GM20431 (cell line): ENCODE data around the gene DACT2.

Source experiments
- in situ Hi-C: fragments of 300-500 bp; cut with MseI, MboI; formaldehyde crosslinking; loops from one replicate; pipeline ENCODE4 v1.15.0; 2020; ENCODE audit warnings: low sequenced_read_pairs; ENCODE audit not compliant: unreplicated experiment

The DACT2 gene

GRCh38 chr6:168352096-168352495 is 32.5 kb upstream of the DACT2 start:
- in situ Hi-C loops: no loop called here

- in situ Hi-C loops: no loop called here
These were observed 30.2 kb upstream of the DACT2 start for GRCh38 chr6:168349718-168350210.

- in situ Hi-C loops: no loop called here
These were observed 28.6 kb upstream of the DACT2 start for GRCh38 chr6:168348186-168348585.

- in situ Hi-C loops: no loop called here
These were observed 28.0 kb upstream of the DACT2 start for GRCh38 chr6:168347615-168348014.

GRCh38 chr6:168347053-168347452 is 27.5 kb upstream of the DACT2 start:
- in situ Hi-C loops: no loop called here

GRCh38 chr6:168345896-168346754 is 26.5 kb upstream of the DACT2 start:
- in situ Hi-C loops: no loop called here

GRCh38 chr6:168345266-168345665 is 25.7 kb upstream of the DACT2 start:
- in situ Hi-C loops: no loop called here

GRCh38 chr6:168344338-168344737 is 24.8 kb upstream of the DACT2 start:
- in situ Hi-C loops: no loop called here

GRCh38 chr6:168343239-168344150 is 23.9 kb upstream of the DACT2 start:
- in situ Hi-C loops: no loop called here

GRCh38 chr6:168342636-168343035 is 23.1 kb upstream of the DACT2 start:
- in situ Hi-C loops: no loop called here

- in situ Hi-C loops: no loop called here
These were observed 21.8 kb upstream of the DACT2 start for GRCh38 chr6:168341280-168341900.

- in situ Hi-C loops: no loop called here
These were observed 21.2 kb upstream of the DACT2 start for GRCh38 chr6:168340819-168341218.

- in situ Hi-C loops: no loop called here
These were observed 19.2 kb upstream of the DACT2 start for GRCh38 chr6:168338777-168339176.

- in situ Hi-C loops: no loop called here
These were observed 17.4 kb upstream of the DACT2 start for GRCh38 chr6:168336967-168337366.

- in situ Hi-C loops: no loop called here
These were observed 14.4 kb upstream of the DACT2 start for GRCh38 chr6:168333989-168334388.

GRCh38 chr6:168333491-168333890 is 13.9 kb upstream of the DACT2 start:
- in situ Hi-C loops: no loop called here

GRCh38 chr6:168333039-168333438 is 13.5 kb upstream of the DACT2 start:
- in situ Hi-C loops: no loop called here

GRCh38 chr6:168332020-168332419 is 12.4 kb upstream of the DACT2 start:
- in situ Hi-C loops: no loop called here

GRCh38 chr6:168331058-168331457 is 11.5 kb upstream of the DACT2 start:
- in situ Hi-C loops: no loop called here

- in situ Hi-C loops: no loop called here
These were observed 10.8 kb upstream of the DACT2 start for GRCh38 chr6:168330403-168330802.
